SK-N-MC (cell line): ENCODE data around the gene COL8A1.

Experiments
- EZH2 ChIP-seq: fragments of 200-600 bp; sonication (generic); IDR thresholded peaks from one replicate; pipeline ENCODE4 v1.6.1; 2017; ENCODE audit warnings: antibody characterized with exemption
- POLR2AphosphoS5 ChIP-seq: IDR thresholded peaks from 2 replicates; pipeline ENCODE4 v1.6.1; 2012; ENCODE audit warnings: mild to moderate bottlenecking, low read depth, low read length, borderline replicate concordance

- no peak for TF ChIP-seq POLR2AphosphoS5
- no peak for TF ChIP-seq EZH2
These were observed 19.9 kb downstream of the COL8A1 start for GRCh38 chr3:99658274-99658673.
